HL-60 (cell line): ENCODE results near the gene JPT2.

Experiments used
- DNase-seq, 2 experiments: peaks; one replicate each; pipeline ENCODE4 v3.0.0-alpha.2; 2010 to 2020; ENCODE audit warnings: low read depth in 1 of 2, low spot score in 1 of 2
- H3K27ac ChIP-seq: fragments of 250-450 bp; sonication (Bioruptor Pico); replicated peaks from 2 replicates; pipeline ENCODE4 v1.5.1; 2020; ENCODE audit warnings: mild to moderate bottlenecking, moderate library complexity
- H3K27me3 ChIP-seq: fragments of 250-450 bp; sonication (Bioruptor Pico); 2 replicates; pipeline ENCODE4 v1.5.1; 2021; ENCODE audit warnings: mild to moderate bottlenecking, moderate library complexity; ENCODE audit not compliant: insufficient read depth, poor library complexity, severe bottlenecking
- H3K4me3 ChIP-seq: replicated peaks from 2 replicates; pipeline ENCODE4 v1.5.1; 2011; ENCODE audit warnings: mild to moderate bottlenecking, control low read depth, low read length; ENCODE audit not compliant: insufficient read depth
- GABPA ChIP-seq: IDR thresholded peaks from 2 replicates; pipeline ENCODE4 v1.6.1; 2012; ENCODE audit warnings: low read depth
- POLR2AphosphoS5 ChIP-seq: IDR thresholded peaks from 2 replicates; pipeline ENCODE4 v1.6.1; 2012; ENCODE audit warnings: low read depth
- SPI1 ChIP-seq: IDR thresholded peaks from 2 replicates; pipeline ENCODE4 v1.6.1; 2012; ENCODE audit warnings: low read depth, mild to moderate bottlenecking, borderline replicate concordance
- TF ChIP-seq, protein P1 (sequence below): IDR thresholded peaks from one replicate; pipeline ENCODE4 v1.5.1; 2011; ENCODE audit warnings: low read length, control low read depth, inconsistent platforms; ENCODE audit not compliant: insufficient read depth
- TF ChIP-seq, protein P2 (sequence below): IDR thresholded peaks from 2 replicates; pipeline ENCODE4 v1.6.1; 2012; ENCODE audit warnings: low read depth; ENCODE audit not compliant: insufficient replicate concordance

The JPT2 gene

DNA sequence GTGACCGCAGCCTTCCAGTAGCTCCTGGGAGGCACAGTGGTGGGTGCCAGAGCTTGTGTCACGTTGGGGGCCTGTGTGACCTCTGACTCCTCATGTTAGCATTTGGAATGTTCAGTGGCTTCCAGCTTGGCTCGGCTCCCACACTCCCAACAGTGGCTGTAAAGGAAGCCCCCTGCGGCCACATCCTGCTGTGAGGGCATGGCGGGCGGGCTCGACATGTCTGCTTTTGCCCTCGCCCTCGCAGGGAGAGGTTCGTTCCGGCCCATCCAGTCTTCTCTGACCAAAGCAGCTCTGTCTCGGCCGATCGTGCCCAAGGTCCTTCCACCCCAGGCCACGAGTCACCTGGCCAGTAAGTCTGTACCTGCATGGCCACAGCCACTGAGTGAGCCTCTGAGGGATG is 12.2 kb upstream of the JPT2 start:
- no peaks in the 10 kb centered on the region for H3K27me3 ChIP-seq
- H3K27ac ChIP-seq, result no peak overlapping the region
- DNase-seq, result no peak
- TF ChIP-seq POLR2AphosphoS5 (no peak), GABPA (no peak), SPI1 (no peak)
- TF ChIP-seq, protein P1, sequence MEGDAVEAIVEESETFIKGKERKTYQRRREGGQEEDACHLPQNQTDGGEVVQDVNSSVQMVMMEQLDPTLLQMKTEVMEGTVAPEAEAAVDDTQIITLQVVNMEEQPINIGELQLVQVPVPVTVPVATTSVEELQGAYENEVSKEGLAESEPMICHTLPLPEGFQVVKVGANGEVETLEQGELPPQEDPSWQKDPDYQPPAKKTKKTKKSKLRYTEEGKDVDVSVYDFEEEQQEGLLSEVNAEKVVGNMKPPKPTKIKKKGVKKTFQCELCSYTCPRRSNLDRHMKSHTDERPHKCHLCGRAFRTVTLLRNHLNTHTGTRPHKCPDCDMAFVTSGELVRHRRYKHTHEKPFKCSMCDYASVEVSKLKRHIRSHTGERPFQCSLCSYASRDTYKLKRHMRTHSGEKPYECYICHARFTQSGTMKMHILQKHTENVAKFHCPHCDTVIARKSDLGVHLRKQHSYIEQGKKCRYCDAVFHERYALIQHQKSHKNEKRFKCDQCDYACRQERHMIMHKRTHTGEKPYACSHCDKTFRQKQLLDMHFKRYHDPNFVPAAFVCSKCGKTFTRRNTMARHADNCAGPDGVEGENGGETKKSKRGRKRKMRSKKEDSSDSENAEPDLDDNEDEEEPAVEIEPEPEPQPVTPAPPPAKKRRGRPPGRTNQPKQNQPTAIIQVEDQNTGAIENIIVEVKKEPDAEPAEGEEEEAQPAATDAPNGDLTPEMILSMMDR, result no peak
- TF ChIP-seq, protein P2, sequence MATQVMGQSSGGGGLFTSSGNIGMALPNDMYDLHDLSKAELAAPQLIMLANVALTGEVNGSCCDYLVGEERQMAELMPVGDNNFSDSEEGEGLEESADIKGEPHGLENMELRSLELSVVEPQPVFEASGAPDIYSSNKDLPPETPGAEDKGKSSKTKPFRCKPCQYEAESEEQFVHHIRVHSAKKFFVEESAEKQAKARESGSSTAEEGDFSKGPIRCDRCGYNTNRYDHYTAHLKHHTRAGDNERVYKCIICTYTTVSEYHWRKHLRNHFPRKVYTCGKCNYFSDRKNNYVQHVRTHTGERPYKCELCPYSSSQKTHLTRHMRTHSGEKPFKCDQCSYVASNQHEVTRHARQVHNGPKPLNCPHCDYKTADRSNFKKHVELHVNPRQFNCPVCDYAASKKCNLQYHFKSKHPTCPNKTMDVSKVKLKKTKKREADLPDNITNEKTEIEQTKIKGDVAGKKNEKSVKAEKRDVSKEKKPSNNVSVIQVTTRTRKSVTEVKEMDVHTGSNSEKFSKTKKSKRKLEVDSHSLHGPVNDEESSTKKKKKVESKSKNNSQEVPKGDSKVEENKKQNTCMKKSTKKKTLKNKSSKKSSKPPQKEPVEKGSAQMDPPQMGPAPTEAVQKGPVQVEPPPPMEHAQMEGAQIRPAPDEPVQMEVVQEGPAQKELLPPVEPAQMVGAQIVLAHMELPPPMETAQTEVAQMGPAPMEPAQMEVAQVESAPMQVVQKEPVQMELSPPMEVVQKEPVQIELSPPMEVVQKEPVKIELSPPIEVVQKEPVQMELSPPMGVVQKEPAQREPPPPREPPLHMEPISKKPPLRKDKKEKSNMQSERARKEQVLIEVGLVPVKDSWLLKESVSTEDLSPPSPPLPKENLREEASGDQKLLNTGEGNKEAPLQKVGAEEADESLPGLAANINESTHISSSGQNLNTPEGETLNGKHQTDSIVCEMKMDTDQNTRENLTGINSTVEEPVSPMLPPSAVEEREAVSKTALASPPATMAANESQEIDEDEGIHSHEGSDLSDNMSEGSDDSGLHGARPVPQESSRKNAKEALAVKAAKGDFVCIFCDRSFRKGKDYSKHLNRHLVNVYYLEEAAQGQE, result no peak
- no peak overlapping the region for H3K4me3 ChIP-seq

GRCh38 chr16:1666316-1666715 is 11.8 kb upstream of the JPT2 start:
- DNase-seq, result no peak
- no peak overlapping the region for H3K4me3 ChIP-seq
- H3K27ac ChIP-seq, result no peak overlapping the region
- no peak for TF ChIP-seq GABPA
- TF ChIP-seq POLR2AphosphoS5, result no peak
- TF ChIP-seq, protein P1, result no peak
- TF ChIP-seq, protein P2, result no peak
- TF ChIP-seq SPI1, result no peak
- no peaks in the 10 kb centered on the region for H3K27me3 ChIP-seq

- Histone ChIP-seq H3K4me3 (no peak overlapping the region), H3K27me3 (no peaks in the 10 kb centered on the region), H3K27ac (no peak overlapping the region)
- TF ChIP-seq, protein P1, result no peak
- TF ChIP-seq, protein P2, result no peak
- TF ChIP-seq POLR2AphosphoS5, result no peak
- no peak for TF ChIP-seq GABPA
- TF ChIP-seq SPI1, result no peak
- no peak for DNase-seq
These were observed 10.8 kb upstream of the JPT2 start for GRCh38 chr16:1667271-1667670.
